Lung (tissue), 12 donors: ENCODE data around the gene C9orf50. TPM values are rescaled to one million over a fixed set of nuclear protein-coding genes. Genes with fewer than 3 reads are reported as not detected.

ENCODE experiments used
- ATAC-seq: fragments of 200-7000 bp; cut with Tn5 transposase; one replicate; pipeline ENCODE4 v1.9.1; 2020; ENCODE audit warnings: moderate number of reproducible peaks; ENCODE audit not compliant: insufficient read depth, low FRiP score
- DNase-seq, 3 donors: peaks; one replicate each; pipeline ENCODE4 v3.0.0-alpha.2; 2013 to 2017
- H3K27ac ChIP-seq, 2 donors: one replicate each; pipeline ENCODE4 v1.5.1; 2013; ENCODE audit warnings: mild to moderate bottlenecking in 2 of 2, moderate library complexity in 2 of 2, control low read depth in 1 of 2, inconsistent platforms in 1 of 2, low read depth in 1 of 2, low read length in 1 of 2
- H3K27me3 ChIP-seq, 3 donors: one replicate each; pipeline ENCODE4 v1.5.1; 2013; ENCODE audit warnings: low read length in 2 of 3; ENCODE audit not compliant: control insufficient read depth in 3 of 3, insufficient read depth in 3 of 3
- H3K36me3 ChIP-seq, 4 donors: one replicate each; pipeline ENCODE4 v1.5.1; 2013; ENCODE audit warnings: low read length in 4 of 4, mild to moderate bottlenecking in 1 of 4, moderate library complexity in 1 of 4; ENCODE audit not compliant: control insufficient read depth in 4 of 4, insufficient read depth in 4 of 4
- H3K4me1 ChIP-seq, 5 donors: one replicate each; pipeline ENCODE4 v1.5.1; 2013; ENCODE audit warnings: low read length in 5 of 5, mild to moderate bottlenecking in 2 of 5, moderate library complexity in 1 of 5; ENCODE audit not compliant: control insufficient read depth in 5 of 5, insufficient read depth in 5 of 5
- H3K4me3 ChIP-seq: one replicate; pipeline ENCODE4 v1.5.1; 2013; ENCODE audit warnings: mild to moderate bottlenecking, control low read depth, moderate library complexity
- H3K9ac ChIP-seq, 2 donors: one replicate each; pipeline ENCODE4 v1.5.1; 2013; ENCODE audit warnings: low read length in 2 of 2, control low read depth in 1 of 2; ENCODE audit not compliant: insufficient read depth in 1 of 2
- H3K9me3 ChIP-seq, 4 donors: one replicate each; pipeline ENCODE4 v1.5.1; 2013; ENCODE audit warnings: low read length in 3 of 4, mild to moderate bottlenecking in 1 of 4, moderate library complexity in 1 of 4; ENCODE audit not compliant: control insufficient read depth in 4 of 4, insufficient read depth in 3 of 4
- WGBS, 2 donors: extraction: QIAGEN DNeasy Blood & Tissue Kit; methylation state at CpG; one replicate each; pipeline ENCODE4 v1.1.7; 2013; 5-methylcytosine and 5-hydroxymethylcytosine counted together
- polyA plus RNA-seq, 2 donors: library from polyadenylated mRNA; stranded (reverse); fragments of 200-250 nt; gene quantifications; one replicate each; pipeline ENCODE4 v1.2.1, GENCODE V29; 2013
- total RNA-seq, 2 donors: library from RNA; depleted of rRNA in 1 of 2; stranded (reverse); fragments of >200 nt in 1 of 2; gene quantifications; one replicate each; pipeline ENCODE4 v1.2.1, GENCODE V29; 2014 to 2021
- TF ChIP-seq, protein P1 (sequence below): IDR thresholded peaks from 2 replicates; pipeline ENCODE4 v1.5.1; 2012; ENCODE audit warnings: mild to moderate bottlenecking; ENCODE audit errors: control extremely low read depth, extremely low read depth
- donor health status: control.
- donor health status: control.
- donor health status: Bipolar disorder and iron deficiency.
- donor health status: healthy.
- donor health status: DM: yes; HTN: yes; CAD: no.

Gene C9orf50
- total and polyA plus RNA-seq, 4 donors, result 0.15 to 0.28 TPM; not detected in 2

DNA sequence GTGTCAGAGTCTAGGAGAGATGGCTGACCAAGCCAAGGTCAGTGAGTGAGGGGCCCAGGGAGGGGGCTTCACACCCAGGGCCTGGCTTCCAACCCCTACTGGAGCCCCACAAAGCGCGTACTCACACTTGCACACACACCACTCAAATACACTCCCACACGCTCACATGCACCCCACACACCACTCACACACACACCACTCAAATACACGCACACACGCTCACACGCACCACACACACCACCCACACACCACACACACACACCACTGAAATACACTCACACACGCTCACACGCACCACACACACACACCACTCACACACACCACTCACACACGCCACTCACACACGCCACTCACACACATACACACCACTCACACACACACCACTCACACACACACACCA lies 26.7 kb upstream of the C9orf50 start:
- WGBS, 2 donors, result 90 to 91% methylated on average over 10 of the region's 10 CpGs
- TF ChIP-seq, protein P1, sequence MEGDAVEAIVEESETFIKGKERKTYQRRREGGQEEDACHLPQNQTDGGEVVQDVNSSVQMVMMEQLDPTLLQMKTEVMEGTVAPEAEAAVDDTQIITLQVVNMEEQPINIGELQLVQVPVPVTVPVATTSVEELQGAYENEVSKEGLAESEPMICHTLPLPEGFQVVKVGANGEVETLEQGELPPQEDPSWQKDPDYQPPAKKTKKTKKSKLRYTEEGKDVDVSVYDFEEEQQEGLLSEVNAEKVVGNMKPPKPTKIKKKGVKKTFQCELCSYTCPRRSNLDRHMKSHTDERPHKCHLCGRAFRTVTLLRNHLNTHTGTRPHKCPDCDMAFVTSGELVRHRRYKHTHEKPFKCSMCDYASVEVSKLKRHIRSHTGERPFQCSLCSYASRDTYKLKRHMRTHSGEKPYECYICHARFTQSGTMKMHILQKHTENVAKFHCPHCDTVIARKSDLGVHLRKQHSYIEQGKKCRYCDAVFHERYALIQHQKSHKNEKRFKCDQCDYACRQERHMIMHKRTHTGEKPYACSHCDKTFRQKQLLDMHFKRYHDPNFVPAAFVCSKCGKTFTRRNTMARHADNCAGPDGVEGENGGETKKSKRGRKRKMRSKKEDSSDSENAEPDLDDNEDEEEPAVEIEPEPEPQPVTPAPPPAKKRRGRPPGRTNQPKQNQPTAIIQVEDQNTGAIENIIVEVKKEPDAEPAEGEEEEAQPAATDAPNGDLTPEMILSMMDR, result no peak
- ATAC-seq (no peak), DNase-seq (no peak)
- H3K36me3 ChIP-seq, result no peaks in the 10 kb centered on the region
- peaks cover 0 to 3% (median 0%) of the 10 kb centered on the region in 5 donors for H3K4me1 ChIP-seq
- no peak overlapping the region for H3K9ac ChIP-seq
- no peaks in the 10 kb centered on the region for H3K27me3 ChIP-seq
- no peak overlapping the region for H3K27ac ChIP-seq
- H3K4me3 ChIP-seq, result no peak overlapping the region
- no peaks in the 10 kb centered on the region for H3K9me3 ChIP-seq

DNA sequence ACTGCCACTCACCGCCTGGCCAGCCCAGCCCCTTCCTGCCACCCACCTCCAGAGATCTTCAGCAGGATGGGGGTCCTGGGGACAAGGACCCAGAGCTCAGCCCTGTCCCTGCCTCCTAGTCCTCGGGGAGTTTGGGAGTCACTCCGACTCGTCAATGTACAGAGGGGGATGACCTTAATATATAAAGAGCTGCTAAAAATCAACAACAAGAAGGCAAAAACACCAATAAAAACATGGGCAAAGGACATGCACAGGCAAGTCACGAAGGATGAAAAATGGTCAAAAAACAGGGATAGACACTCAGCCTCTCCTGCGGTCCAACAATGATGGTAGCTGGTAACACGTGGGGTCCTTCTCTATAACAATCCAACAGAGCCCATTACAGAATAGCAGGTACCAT lies 25.8 kb upstream of the C9orf50 start:
- H3K36me3 ChIP-seq, result no peaks in the 10 kb centered on the region
- no peaks in the 10 kb centered on the region for H3K27me3 ChIP-seq
- WGBS, 2 donors, result 95 to 98% methylated on average over 7 of the region's 7 CpGs
- DNase-seq (no peak), ATAC-seq (no peak)
- no peak overlapping the region for H3K9ac ChIP-seq
- no peak overlapping the region for H3K4me3 ChIP-seq
- no peak overlapping the region for H3K27ac ChIP-seq
- TF ChIP-seq, protein P1, result no peak
- H3K4me1 ChIP-seq, result peaks cover 0 to 3% (median 0%) of the 10 kb centered on the region in 5 donors
- H3K9me3 ChIP-seq, result no peaks in the 10 kb centered on the region

DNA sequence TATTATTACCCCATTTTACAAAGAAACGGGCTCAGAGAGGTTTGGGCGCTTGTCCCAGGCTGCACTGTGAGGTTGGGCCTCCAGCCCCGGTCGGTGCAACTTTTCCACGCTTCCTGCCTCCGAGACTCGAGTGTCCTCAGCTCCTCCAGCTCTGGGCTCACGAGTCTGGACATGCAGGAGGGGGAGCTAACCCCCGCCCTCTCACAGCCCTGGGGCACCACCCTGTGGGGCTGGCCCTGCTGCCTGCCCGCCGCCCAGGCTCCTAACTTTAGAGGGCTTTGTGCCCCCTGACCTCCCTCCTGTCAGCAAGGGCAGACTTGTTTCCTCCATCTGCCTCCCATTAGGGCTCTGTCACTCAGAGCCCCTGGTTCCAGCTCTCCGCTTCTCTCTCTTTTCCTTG lies 25.4 kb upstream of the C9orf50 start:
- H3K36me3 ChIP-seq, result no peaks in the 10 kb centered on the region
- DNase-seq, result no peak
- ATAC-seq, result no peak
- TF ChIP-seq, protein P1, result no peak
- H3K27me3 ChIP-seq, result no peaks in the 10 kb centered on the region
- no peak overlapping the region for H3K27ac ChIP-seq
- H3K4me1 ChIP-seq, result peaks cover 0 to 7% (median under 1%) of the 10 kb centered on the region in 5 donors
- no peak overlapping the region for H3K9ac ChIP-seq
- 84 to 91% methylated on average over 12 of the region's 12 CpGs for WGBS, 2 donors
- no peaks in the 10 kb centered on the region for H3K9me3 ChIP-seq
- no peak overlapping the region for H3K4me3 ChIP-seq

DNA sequence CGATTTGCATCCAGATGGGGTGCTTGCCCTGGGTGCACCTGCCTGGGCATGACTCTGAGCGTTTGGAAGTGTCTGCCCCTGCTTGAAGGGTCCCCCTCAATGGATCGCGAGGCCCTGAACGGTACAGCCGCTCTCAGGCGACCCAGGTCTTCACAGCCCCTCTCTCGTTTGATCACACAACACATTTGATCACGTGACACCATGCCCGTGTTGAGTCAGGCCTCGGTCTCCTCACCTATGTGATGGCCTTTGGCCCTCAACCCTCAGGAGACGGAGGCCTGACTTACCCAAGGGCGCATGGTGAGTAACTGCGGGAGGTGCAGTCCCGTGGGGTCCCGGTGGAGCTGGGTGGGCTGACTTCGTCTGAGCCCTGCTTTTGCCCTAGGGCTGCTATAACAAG lies 24.0 kb upstream of the C9orf50 start:
- DNase-seq, result no peak
- no peak overlapping the region for H3K9ac ChIP-seq
- TF ChIP-seq, protein P1, result no peak
- no peak overlapping the region for H3K27ac ChIP-seq
- 69 to 81% methylated on average over 17 of the region's 17 CpGs for WGBS, 2 donors
- H3K36me3 ChIP-seq, result no peaks in the 10 kb centered on the region
- ATAC-seq, result no peak
- no peaks in the 10 kb centered on the region for H3K27me3 ChIP-seq
- H3K4me3 ChIP-seq, result no peak overlapping the region
- H3K4me1 ChIP-seq, result peaks cover 5 to 20% (median 12%) of the 10 kb centered on the region in 5 donors
- H3K9me3 ChIP-seq, result no peaks in the 10 kb centered on the region
